Activated CD4-positive, CD25-positive, alpha-beta regulatory T cell treated with anti-CD3 and anti-CD28 coated beads, Interleukin-2, amount 50 U/mL, for 24 hours (primary cell): Measurements from ENCODE around the gene SMIM1.
A peak's percentile ranks its signal among the peaks of the same experiment; 100 is the strongest.

ENCODE experiments used
- ATAC-seq, 2 donors: fragments of 150-1000 bp; cut with Tn5 transposase; one replicate each; pipeline ENCODE4 v1.10.0; 2021; ENCODE audit warnings: mild to moderate bottlenecking in 1 of 2, moderate library complexity in 1 of 2

SMIM1 gene

DNA sequence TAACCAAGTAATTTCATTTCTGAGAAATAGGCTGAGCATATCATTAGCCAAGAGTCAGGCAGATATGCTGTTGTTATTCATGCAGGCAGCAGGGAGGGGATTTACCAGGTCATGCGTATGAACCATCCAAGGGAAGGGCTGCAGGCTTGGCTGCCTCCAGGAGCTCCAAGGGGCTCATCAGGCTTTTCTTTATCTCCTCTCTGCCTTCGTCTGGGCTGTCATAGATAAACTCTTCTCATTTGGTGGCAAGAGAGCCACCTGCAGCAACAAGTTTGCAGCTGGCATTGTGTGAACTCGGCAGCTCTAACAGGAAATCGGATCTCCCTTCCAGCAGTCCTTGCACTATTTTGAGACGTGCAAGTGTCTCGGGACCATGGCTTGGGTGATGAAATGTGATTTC is 12.8 kb upstream of the SMIM1 start:
- ATAC-seq = no peak

DNA sequence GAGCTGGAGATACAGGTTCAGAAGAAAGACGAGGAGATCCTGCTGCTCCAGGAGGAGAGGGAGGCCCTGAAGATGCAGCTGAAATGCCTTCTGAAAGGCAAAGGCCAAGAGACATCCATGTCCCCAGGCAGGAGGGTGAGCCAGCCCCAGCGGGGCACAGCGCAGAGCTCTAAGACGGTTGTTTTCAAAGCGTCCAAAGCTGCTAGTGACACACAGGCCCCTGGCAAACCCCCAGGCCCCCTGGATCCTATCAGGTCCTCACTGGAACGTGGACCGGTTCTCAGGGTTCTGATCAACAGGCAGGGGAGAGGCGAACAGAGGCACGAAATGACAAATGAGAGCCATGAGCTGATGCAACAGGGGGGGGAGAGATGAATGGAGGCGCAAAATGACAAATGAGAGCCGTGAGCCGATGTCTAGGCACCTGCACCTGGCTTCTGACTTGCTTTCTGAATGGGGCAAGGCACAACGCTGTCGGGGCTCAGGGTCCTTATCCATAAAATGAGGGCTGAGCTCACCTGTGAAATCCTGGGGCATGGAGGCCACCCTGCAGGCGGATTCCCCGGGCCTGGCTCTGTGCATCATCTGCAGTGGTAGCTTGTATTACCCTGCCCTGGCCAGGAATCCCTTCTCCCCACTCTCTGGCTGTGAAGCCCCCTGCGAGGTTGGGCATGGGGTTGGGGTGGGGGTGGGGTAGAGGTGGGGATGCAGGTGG is 11.1 kb upstream of the SMIM1 start:
- ATAC-seq = no peak

DNA sequence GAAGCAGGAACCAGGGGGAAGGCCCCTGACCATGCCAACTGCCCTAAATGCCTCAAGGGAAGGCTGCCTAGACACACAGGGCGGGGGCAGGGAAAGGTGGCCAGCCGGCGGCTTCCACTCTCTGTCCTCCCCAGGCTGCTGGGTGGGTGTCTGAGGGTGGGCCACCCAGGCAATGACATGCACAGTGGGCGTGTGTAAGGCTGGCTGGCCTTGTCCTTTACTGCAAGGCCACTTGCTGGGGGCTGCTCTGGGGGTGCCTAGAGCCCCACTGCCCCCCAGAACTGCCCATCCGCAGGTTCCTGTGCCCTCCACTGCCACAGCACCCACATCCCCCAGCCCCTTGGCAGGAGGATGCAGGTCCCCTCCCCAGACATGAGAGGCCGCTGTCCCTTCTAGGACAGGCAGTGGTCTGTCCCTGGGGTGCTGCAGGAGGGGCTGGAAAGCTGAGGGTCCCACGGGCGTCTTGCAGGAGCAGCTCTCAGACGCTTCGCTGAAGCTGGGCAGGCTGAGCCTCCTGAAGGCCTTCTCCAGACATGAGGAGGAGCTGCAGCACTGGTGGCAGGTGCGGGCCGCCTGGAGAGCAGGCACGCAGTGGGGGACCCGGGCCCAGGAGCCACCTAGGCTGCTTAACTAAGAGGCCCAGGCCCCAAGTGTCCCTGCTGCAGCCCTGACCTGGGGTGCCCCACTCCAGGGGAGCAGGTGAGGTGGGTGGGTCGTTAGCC is 10.2 kb upstream of the SMIM1 start:
- no peak for ATAC-seq

DNA sequence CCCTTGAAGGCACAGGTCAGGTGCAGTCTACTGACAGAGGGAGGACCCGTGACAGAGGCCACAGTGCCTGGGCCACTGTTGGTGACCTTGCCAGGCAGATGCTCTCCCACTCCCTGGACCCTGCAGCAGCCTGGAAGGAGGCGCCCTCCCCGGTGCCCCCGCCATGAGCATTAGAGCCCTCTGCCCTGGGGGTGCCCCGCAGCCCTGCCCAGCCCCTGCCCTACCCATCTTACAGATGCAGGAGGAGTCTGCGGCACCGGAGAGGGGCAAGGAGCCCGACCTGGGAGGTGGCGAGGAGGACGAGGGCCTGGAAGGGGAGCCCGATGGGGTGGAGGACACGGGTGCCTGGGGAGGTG is 9.7 kb upstream of the SMIM1 start:
- ATAC-seq = no peak

DNA sequence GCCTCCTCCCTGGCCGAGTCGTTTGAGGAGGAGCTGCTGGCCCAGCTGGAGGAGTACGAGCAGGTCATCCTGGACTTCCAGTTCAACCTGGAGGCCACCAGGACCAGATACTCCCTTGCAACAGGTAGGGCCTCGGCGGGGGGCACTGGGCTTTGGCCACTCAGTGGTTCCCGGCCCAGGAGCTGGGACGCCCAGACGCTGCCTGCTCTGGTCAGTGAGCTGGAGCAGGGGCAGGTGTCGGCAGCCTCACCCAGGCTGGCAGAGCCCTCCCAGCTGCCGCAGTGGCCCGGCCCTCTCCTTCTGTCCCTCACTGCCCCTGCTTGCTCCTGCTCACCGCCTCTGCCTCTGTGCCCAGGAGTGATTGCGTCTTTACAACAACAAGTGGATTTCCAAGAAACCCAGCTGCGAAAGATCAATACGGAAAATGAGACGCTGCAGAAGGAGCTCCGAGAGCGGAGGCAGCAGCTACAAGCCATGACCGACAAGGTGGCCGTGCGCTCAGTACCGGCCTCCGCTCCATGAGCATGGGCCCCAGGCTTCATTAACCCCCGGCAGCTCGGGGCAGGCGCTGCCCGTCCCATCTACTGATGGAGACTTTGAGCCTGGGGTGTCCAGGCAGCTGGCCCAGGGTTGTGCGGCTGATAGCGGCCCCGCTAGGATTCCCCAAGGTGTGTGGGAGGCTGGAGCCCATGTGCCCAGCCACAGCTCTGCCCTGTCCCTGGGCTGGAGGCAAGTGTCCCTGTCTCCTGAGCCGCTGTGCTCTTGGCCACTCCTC is 9.0 kb upstream of the SMIM1 start:
- ATAC-seq = no peak

DNA sequence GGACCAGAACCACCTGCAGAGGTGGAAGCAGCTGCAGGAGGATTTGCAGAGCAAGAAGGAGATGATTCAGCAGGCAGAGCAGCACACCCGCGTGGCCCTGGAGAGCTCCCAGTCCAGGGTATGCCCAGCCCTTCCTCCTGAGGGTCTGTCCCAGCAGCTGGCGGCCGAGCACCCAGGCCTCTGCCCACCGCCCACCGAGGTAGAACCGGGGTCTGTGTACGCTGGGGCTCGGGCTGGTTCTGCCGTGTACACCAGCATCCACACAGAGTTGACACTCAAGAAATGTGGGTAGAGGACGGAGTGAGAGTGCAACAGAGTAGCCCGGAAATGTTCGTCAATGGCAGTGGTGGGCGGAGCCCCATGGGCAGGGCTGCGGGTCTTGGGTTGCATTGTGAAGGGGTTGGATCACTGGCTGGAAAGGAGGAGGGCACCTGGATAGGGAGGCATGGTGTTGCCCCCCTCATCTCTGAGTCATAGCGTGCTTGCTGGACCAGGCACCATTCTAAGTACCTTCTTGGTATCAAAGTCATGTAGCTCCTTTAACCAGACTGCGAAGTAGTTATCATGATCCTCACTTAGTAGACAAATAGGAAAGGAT is 5.1 kb upstream of the SMIM1 start:
- ATAC-seq = no peak

DNA sequence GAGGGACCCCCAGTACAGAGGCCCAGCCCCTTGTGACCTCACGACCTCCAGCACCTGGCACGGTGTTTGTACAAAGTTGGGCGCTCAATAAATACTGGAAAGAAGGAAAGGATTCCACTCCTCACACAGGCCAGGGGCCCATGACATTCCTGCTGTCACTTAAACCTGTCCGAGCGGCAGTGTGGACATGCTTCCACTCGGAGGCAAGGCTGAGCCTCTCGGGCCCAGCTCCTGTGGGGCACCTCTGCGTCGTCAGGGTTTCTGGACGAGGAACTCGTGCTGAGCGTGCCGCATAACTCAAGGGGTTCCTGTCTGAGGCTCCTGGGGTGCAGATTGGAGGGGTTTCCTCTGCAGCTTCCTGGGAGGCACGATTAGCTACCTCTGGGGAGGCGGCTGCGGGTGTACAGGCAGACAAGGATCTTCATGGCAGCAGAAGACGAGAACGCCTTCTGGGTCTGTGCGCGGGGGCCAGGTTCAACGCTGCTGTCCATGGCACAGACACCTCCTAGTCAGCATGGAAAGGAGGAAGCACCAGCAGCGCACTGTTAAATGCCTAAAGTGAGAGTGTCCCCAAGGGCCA is 3.6 kb upstream of the SMIM1 start:
- no peak for ATAC-seq

DNA sequence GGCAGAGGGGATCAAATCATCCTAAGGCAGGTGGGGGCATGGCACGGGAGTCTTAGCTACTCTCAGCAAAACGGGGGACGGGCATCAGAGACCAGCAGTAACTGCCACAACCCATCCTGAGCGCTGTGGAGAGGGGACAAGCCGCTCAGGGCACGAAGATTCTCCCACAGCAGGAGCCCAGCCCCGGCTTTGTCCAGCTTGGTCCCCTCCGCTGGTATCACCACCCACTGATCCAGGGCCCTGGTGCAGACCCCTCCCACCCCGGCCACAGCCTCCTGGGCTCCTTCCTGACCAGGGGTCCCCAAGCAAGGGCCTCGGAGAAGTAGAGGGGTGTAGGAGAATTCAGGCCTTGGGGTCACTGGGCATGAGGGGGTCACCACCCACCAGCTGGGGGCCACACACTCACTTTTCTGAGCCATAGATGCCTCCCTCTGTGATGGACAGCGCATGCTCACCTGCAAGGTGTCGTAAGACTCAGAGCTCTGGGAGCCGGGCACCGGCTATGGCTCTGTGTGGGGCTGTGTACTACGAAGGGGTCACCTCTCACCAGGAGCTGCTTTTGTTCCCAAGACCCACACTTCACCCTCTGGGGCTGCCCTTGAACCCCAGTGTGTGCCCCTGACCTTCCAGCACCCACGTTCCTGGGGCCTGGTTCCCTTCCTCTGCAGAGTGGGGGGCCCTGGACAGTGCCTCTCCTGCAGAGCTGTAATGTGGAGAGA is 2.3 kb upstream of the SMIM1 start:
- no peak for ATAC-seq

DNA sequence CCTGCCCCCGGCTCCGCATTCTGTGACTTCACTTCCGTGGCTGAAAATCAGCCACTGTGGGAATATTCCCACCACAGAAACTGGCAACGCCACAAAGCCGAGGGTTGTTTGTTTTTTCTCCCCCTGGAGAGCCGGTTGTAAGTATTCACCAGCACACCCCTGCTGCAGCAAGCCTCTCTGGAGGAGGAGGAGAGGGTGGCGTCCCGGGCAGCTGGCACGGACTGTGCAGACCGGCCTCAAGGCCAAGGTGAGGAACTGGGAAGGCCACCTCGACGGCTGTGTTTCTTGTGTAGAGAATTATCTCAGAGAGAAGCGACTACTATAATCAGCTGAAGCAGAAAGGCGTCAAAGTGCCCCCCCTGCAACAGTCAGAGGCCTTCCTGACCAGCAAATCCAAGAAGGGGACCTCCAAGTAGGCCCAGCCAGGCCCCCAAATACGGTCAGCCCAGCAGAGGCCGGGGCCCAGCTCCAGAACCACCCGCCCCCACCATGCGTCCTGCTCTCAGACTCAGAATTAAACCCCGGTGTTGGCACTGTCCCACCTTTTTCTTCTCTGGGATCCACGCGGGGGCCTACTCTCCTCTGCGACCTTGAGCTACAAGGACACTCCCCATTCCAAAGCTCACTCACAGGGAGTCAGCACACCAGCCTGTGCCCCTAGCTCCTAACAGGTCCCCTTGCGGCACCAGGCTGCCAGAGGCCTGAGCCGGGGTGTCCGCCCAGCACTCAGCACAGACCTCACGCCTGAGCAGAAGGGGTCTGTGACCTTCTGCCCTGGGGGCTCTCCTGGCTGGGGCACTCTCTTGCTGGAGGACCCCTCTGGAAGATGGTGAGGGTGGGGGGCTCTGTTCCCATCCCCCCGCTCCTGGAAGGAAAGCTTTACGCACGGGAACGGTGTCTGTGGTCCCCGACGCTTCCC is 1.2 kb upstream of the SMIM1 start:
- no peak for ATAC-seq

DNA sequence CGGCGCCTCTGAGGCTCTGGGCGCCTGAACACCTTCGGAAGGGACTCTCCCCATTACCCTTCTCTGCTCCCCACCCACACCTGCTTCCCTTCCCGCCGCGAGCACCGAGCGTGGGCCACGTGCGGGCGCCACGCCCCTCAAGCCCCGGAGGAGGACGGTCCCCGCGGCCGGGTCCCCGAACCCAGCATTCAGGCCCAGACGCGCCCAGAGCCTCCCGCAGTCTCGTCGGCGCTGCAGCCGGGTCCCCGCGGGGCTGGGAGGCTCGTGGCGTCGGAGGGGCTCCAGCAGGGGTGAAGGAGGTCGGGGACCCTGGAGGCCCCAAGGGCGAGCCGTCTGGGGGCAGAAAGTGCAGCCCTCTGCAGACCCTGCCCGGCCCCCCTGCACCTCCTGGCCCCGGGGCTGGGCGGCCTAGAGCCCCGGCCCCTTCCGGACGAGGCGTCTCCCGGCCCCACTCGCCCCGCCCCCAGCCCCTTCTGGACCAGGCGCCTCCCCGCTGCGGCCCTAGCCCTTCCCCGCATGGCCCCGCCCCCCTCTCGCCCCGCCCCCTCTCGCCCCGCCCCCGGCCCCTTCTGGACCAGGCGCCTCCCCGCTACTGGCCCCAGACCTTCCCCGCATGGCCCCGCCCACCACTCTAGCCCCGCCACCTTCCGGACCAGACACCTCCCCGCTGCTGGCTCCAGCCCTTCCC is 378 bp upstream of the SMIM1 start:
- peak; percentile 75 to 81 for ATAC-seq

DNA sequence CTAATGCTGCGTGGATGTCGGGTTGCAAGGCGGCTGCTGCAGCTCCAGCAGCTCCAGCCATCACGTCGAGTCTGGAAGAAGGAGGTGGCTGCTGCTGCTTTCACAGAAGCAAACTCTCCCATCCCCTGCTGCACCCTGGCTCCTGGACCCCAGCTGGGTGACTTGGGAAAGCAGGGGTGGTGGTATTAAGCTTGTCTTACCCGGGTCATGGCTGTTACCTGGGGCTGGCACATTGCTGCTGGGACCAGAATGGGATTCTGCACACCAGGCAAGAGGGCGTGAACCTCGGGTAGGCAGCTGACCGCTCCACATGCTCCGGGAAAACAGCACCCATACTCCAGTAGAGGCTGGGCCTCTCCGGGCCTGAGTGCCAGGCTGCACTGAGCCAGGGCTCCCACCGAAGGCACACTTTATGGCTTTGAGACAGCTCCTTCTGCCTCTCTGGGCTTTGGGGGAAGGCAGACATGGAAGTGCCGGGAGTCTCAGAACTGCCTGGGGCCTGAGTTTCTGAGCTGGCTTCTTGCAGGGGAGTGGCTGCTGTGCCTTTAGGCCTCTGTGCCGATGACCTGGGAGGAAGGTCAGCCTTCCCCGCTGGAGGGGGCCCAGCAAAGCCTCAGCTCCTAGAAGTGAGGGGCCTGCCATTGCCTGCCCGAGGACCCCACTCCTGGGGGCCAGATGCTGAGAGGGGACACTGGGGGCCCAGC is 1.2 kb downstream of the SMIM1 start:
- no peak for ATAC-seq

DNA sequence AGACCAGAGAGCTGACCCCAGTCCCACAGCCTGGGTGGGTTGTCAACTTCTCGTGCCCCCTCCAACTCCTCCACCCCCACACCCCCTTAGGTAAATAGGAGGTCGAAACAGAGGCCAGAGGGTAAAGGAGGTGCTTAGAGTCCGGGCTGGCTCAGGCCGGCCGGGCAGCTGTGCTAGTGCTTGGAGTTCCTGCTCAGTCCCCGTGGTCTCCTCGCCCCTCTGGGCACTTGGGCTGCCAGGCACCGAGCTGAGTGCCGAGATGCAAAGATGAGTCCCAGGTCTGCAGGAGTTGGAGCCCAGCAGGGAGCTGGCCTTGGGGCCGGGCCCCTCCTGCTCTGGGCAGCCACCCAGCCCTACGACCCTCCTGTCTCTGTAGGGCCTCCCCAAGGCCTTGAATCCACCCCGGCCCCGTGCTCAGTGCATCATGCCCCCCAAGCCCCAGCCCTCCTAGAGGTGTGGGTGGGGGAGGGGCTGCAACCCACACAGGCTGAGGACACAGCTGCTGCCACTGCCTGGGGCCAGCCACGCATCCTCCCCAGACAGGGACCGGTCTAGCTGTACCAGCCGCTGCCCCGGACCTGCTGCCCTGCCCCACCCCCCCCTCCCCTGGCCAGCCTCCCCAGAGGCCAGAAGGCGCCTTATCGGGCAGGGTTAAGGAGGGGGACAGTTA is 1.9 kb downstream of the SMIM1 start:
- ATAC-seq = no peak

DNA sequence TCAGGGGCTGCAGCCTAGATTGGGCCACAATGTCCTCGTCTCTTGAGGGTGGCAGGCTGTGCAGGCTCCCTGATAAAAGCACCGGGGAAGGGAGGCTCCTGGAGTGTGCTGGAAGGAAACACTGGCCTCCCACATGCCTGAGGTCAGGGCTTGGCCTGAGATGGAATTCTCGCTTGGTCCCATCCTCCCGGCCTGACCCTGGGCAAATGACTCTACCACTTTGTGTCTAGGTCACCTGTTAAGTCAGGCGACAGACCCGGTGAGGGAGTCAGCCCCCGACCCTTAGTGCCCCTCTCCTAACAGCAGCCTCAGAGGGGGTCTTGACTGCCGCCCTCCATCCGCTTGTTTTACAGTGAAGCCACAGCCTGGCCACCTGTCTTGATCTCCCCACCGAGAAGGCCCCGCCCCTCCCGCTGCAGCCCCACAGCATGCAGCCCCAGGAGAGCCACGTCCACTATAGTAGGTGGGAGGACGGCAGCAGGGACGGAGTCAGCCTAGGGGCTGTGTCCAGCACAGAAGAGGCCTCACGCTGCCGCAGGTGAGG is 2.5 kb downstream of the SMIM1 start:
- ATAC-seq = no peak

DNA sequence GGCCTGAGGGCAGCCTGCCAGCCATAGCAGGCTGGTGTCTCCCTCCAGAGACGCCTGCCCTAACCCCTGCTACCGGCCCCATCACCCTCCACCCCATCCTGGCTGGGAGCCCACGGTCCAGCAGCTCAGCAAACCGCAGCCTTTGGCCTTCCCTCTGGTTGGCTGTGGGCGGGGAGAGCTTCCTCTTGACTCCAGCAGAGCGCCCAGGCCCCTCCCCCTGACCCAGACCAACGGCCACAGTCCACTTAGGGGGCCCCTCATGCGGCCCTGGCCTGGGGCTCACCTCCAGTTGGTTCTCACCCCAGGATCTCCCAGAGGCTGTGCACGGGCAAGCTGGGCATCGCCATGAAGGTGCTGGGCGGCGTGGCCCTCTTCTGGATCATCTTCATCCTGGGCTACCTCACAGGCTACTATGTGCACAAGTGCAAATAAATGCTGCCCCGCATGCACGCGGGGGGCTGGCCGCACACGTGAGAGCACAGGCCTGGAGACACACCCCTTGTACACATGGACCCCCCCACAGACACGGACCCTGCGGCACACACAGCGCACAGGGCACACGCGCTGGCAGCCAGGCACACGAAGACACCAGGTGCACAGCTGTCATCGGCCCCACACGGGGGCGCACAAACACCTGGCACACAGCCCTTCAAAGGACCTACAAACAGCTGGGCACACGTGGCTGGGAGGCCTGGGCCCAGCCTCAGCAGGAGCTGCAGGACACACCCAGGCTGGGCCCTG is 3.1 kb downstream of the SMIM1 start:
- ATAC-seq = peak; percentile 46 to 47

DNA sequence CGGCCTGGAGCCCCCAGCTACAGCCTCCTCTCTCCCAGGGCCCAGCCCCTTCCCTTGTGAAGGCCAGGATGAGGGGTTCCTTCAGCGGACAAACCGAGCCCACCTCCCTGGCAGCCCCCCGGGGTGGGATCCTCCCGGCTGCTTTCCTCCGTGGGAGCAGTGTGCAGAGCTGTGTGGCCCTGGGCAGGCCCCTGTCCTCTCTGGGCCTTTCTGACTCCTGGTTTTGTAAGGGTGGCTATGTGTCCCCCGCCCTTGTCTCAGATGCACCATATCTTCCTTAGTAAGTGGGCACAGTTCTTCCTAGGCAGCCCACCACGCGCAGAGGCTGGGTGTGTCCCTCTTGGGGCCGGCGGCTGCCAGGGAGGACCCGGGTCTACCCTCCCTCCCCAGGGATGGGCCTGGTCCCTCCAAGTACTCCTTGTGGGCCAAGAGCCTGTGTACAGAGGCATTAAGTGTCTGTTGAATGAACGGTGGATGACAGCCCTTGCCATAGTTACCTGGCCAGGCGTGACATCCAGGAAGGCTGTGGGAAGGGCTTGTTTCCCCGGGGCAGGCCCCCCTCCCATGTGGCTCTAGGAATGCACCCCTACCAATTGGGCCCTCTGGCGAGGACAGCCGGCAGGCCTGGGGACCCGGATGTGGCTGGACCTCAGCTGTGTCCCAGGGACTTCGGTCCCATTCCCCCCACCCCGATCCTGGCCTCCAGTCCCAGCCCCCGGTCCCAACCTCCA is 3.8 kb downstream of the SMIM1 start:
- no peak for ATAC-seq

DNA sequence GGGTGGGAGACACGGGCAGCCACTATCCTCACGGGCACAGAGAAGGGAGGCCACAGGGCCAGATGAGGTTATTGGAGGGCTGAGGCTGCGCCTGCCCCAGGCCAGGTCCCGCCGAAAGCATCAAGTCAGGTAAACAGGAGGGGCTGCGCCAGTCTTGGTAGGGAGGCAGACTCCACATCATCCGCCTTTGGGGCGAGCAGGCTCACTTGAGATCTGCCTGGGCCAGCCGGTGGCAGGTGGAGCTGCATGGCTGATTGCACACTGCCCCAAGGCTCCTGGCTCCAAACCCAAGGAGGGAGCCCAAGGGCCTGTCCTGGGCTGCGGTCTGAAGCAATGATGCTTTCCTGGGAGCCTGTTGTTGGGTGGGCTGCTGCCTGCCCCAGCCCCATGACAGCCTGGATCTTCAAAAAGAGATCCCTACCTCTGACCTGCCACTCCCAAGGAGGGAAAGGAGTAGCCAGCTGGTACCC is 4.6 kb downstream of the SMIM1 start:
- ATAC-seq = no peak
